Natural killer cell (primary cell): ENCODE results near the gene CORO2B. TPM values are rescaled to one million over a fixed set of nuclear protein-coding genes. Genes with fewer than 3 reads are reported as not detected.

Experiments
- ATAC-seq, 3 donors: fragments of 150-1000 bp in 2 of 3; fragments of 200-7000 bp in 1 of 3; cut with Tn5 transposase; 1 replicate in 1 of 3; 2 replicates in 2 of 3; pipeline ENCODE4 v1.10.0; 2021; ENCODE audit warnings: mild to moderate bottlenecking in 2 of 3, moderate library complexity in 2 of 3
- DNase-seq, 2 donors: peaks; one replicate each; pipeline versions ENCODE4 v3.0.0 to v3.0.0-alpha.2; 2013 to 2021; ENCODE audit warnings: mixed read lengths in 1 of 2
- H3K27ac ChIP-seq: one replicate; pipeline ENCODE4 v1.5.1; 2013; ENCODE audit warnings: mild to moderate bottlenecking, low read length
- H3K27me3 ChIP-seq: one replicate; pipeline ENCODE4 v1.6.1; 2013; ENCODE audit warnings: low read length; ENCODE audit not compliant: control insufficient read depth, insufficient read depth
- H3K36me3 ChIP-seq: one replicate; pipeline ENCODE4 v1.6.1; 2013; ENCODE audit warnings: low read length; ENCODE audit not compliant: control insufficient read depth, insufficient read depth
- H3K4me1 ChIP-seq: one replicate; pipeline ENCODE4 v1.6.1; 2013; ENCODE audit warnings: low read length; ENCODE audit not compliant: control insufficient read depth, insufficient read depth
- H3K4me3 ChIP-seq: one replicate; pipeline ENCODE4 v1.5.1; 2013; ENCODE audit warnings: low read length
- H3K9me3 ChIP-seq: one replicate; pipeline ENCODE4 v1.6.1; 2013; ENCODE audit warnings: low read length; ENCODE audit not compliant: control insufficient read depth, insufficient read depth
- H3K27ac Mint-ChIP-seq, 2 donors: one replicate each; pipeline ENCODE4 v1.8.0; 2022; ENCODE audit warnings: mild to moderate bottlenecking in 2 of 2, mixed read lengths in 2 of 2, moderate library complexity in 1 of 2
- H3K27me3 Mint-ChIP-seq, 2 donors: one replicate each; pipeline ENCODE4 v1.8.0; 2022; ENCODE audit warnings: low read depth in 2 of 2, mixed read lengths in 2 of 2
- H3K36me3 Mint-ChIP-seq: one replicate; pipeline ENCODE4 v1.8.0; 2022; ENCODE audit warnings: mixed read lengths
- H3K4me1 Mint-ChIP-seq, 2 donors: one replicate each; pipeline ENCODE4 v1.8.0; 2022; ENCODE audit warnings: mixed read lengths in 2 of 2
- H3K4me3 Mint-ChIP-seq: one replicate; pipeline ENCODE4 v1.8.0; 2022; ENCODE audit warnings: mild to moderate bottlenecking, moderate library complexity, mixed read lengths
- H3K9me3 Mint-ChIP-seq, 2 donors: one replicate each; pipeline ENCODE4 v1.8.0; 2022; ENCODE audit warnings: mixed read lengths in 2 of 2
- WGBS: methylation state at CpG from one replicate; pipeline ENCODE4 v1.1.7; 2013; ENCODE audit warnings: missing lambda C conversion rate; ENCODE audit not compliant: insufficient coverage; 5-methylcytosine and 5-hydroxymethylcytosine counted together
- intact Hi-C: fragments of 100-400 bp; cut with micrococcal nuclease; formaldehyde crosslinking; loops from one replicate; pipeline ENCODE4 v1.14.2; 2022
- total RNA-seq, 4 donors: library from RNA; stranded (reverse); fragments of 120-200 nt in 1 of 4; gene quantifications; one replicate each; pipeline versions ENCODE4 v1.2.3 to v1.2.4, GENCODE V29; 2013 to 2022
- TF ChIP-seq, protein P1 (sequence below): fragments of 200-600 bp; IDR thresholded peaks from one replicate; pipeline ENCODE4 v1.8.0; 2022; ENCODE audit warnings: antibody characterized with exemption

The CORO2B gene
- total RNA-seq, 3 donors from 2014 or later (not counting 1 experiment from before 2014, with no cell fraction given) = 0.13 TPM; not detected in 2

DNA sequence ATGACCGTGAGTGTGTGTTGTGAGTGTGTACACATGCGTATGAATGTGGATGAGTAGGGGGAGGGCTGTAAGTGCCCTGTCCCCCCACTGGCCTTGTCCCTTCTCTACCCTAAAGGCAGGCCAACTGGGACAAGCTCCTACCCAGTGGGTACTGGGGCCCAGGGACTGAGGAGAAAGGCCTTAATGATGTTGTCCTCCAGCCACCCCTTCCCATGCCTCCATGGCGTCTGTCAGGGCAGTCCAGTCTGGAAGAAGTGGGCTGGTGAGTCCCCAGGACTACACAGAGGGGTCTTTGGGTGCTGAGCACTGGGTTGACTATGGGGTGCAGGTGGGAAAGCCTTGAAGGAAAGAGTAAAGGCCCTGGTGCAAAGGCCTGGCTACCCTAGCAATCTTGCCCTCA is 16.9 kb upstream of the CORO2B start:
- H3K27ac ChIP-seq = no peak overlapping the region
- no peak for ATAC-seq
- H3K4me3 ChIP-seq = no peak overlapping the region
- Mint-ChIP-seq H3K4me3 (no peak overlapping the region), H3K27me3 (peaks cover 35 to 38% of the 10 kb centered on the region in 2 donors), H3K9me3 (no peaks in the 10 kb centered on the region), H3K27ac (no peak overlapping the region), H3K4me1 (peaks cover 16 to 23% of the 10 kb centered on the region in 2 donors), H3K36me3 (no peaks in the 10 kb centered on the region)
- DNase-seq = peak in 1 of 2 donors; percentile 6
- peaks cover 15% of the 10 kb centered on the region for H3K4me1 ChIP-seq
- TF ChIP-seq, protein P1, sequence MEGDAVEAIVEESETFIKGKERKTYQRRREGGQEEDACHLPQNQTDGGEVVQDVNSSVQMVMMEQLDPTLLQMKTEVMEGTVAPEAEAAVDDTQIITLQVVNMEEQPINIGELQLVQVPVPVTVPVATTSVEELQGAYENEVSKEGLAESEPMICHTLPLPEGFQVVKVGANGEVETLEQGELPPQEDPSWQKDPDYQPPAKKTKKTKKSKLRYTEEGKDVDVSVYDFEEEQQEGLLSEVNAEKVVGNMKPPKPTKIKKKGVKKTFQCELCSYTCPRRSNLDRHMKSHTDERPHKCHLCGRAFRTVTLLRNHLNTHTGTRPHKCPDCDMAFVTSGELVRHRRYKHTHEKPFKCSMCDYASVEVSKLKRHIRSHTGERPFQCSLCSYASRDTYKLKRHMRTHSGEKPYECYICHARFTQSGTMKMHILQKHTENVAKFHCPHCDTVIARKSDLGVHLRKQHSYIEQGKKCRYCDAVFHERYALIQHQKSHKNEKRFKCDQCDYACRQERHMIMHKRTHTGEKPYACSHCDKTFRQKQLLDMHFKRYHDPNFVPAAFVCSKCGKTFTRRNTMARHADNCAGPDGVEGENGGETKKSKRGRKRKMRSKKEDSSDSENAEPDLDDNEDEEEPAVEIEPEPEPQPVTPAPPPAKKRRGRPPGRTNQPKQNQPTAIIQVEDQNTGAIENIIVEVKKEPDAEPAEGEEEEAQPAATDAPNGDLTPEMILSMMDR = no peak
- intact Hi-C loops = no loop called here
- 59% methylated on average over 3 of the region's 3 CpGs for WGBS
- no peaks in the 10 kb centered on the region for H3K36me3 ChIP-seq
- peaks cover 17% of the 10 kb centered on the region for H3K27me3 ChIP-seq
- no peaks in the 10 kb centered on the region for H3K9me3 ChIP-seq

DNA sequence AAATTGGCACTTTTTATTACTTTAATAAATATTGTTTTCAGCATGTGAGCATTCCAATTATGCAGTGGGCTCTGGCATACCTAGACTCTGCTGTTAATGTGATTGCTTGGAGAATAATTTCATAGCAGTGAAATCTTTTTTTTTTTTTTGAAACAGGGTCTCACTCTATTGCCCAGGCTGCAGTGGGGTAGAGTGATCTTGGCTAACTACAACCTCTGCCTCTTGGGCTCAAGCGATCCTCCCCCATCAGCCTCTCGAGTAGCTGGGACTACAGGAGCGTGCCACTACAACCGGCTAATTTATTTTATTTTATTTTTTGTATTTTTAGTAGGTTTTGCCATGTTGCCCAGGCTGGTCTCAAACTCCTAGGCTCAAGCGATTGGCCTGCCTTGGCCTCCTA is 14.6 kb upstream of the CORO2B start:
- H3K4me3 Mint-ChIP-seq = no peak overlapping the region
- H3K4me3 ChIP-seq = no peak overlapping the region
- ATAC-seq = no peak
- peaks cover 9% of the 10 kb centered on the region for H3K4me1 ChIP-seq
- H3K4me1 Mint-ChIP-seq = peaks cover 10 to 16% of the 10 kb centered on the region in 2 donors
- H3K27me3 ChIP-seq = peaks cover 11% of the 10 kb centered on the region
- peaks cover 26 to 31% of the 10 kb centered on the region in 2 donors for H3K27me3 Mint-ChIP-seq
- DNase-seq = no peak
- H3K27ac ChIP-seq = no peak overlapping the region
- no peaks in the 10 kb centered on the region for H3K36me3 ChIP-seq
- intact Hi-C loops = no loop called here
- no peaks in the 10 kb centered on the region for H3K36me3 Mint-ChIP-seq
- no peaks in the 10 kb centered on the region for H3K9me3 ChIP-seq
- no peak overlapping the region for H3K27ac Mint-ChIP-seq
- TF ChIP-seq, protein P1 = no peak
- WGBS = 98% methylated on average over 5 of the region's 5 CpGs
- no peaks in the 10 kb centered on the region for H3K9me3 Mint-ChIP-seq

DNA sequence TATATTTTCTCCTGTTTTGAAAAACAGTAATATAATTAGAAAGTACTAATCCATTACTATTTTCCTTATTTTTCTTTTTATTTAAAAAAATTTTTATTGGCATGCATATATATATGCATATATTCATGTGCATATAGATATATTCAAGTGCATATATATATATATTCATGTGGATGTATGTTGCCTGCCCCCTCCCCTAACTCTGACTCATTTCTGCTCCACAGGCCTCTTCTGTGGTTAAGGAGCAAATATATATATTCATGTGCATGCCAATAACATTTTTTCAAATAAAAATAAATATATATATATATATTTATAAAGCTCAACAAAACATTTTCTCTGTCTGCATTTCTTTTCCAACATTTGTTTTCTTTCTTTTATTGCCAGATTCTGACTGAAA is 13.6 kb upstream of the CORO2B start:
- peaks cover 26 to 28% of the 10 kb centered on the region in 2 donors for H3K27me3 Mint-ChIP-seq
- no peak overlapping the region for H3K27ac Mint-ChIP-seq
- H3K27me3 ChIP-seq = peaks cover 5% of the 10 kb centered on the region
- no peak overlapping the region for H3K4me3 ChIP-seq
- ATAC-seq (no peak), DNase-seq (no peak)
- TF ChIP-seq, protein P1 = no peak
- no peaks in the 10 kb centered on the region for H3K36me3 Mint-ChIP-seq
- intact Hi-C loops = no loop called here
- H3K9me3 ChIP-seq = no peaks in the 10 kb centered on the region
- H3K4me1 Mint-ChIP-seq = peaks cover 0 to 6% of the 10 kb centered on the region in 2 donors
- H3K4me1 ChIP-seq = no peaks in the 10 kb centered on the region
- no peaks in the 10 kb centered on the region for H3K9me3 Mint-ChIP-seq
- H3K4me3 Mint-ChIP-seq = no peak overlapping the region
- no peaks in the 10 kb centered on the region for H3K36me3 ChIP-seq
- H3K27ac ChIP-seq = no peak overlapping the region

DNA sequence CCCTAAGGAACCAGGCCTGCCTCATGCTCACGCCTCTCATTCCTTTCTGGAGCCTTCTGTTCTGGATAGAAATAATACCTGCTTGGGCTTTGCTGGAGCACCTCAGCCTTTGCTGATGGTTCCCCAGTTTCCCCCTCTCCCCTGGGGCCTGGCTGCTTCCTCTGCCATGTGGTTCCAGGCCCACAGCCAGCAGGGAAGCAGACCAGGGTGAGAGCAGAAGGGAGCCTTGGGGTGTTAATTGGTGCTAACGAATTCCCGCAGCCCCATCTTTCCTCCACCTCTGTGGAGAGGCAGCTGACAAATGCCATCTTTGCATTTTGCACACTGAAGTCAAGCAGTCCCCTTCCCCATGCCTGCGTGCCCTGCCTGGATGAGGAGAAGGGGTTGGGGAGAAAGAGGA is 13.1 kb upstream of the CORO2B start:
- Mint-ChIP-seq H3K4me3 (no peak overlapping the region), H3K9me3 (no peaks in the 10 kb centered on the region), H3K27ac (no peak overlapping the region), H3K27me3 (peaks cover 26 to 27% of the 10 kb centered on the region in 2 donors), H3K36me3 (no peaks in the 10 kb centered on the region), H3K4me1 (peaks cover 0 to under 1% of the 10 kb centered on the region in 2 donors)
- intact Hi-C loops = no loop called here
- TF ChIP-seq, protein P1 = no peak
- Histone ChIP-seq H3K4me1 (no peaks in the 10 kb centered on the region), H3K27ac (no peak overlapping the region), H3K9me3 (no peaks in the 10 kb centered on the region), H3K4me3 (no peak overlapping the region), H3K27me3 (peaks cover under 1% of the 10 kb centered on the region), H3K36me3 (no peaks in the 10 kb centered on the region)
- ATAC-seq = no peak
- WGBS = 81% methylated on average over 3 of the region's 4 CpGs
- no peak for DNase-seq
